GM19438 (cell line): ENCODE results near the gene MACROH2A1.
"Not testable (repeated sequence)": the region's sequence is repeated elsewhere in the genome, so short reads cannot be mapped to it uniquely, and the experiment has no call there.

ENCODE experiments used
- ATAC-seq: cut with Tn5 transposase; IDR thresholded peaks from one replicate; pipeline ENCODE4 v1.9.1; 2021; ENCODE audit warnings: low read depth; ENCODE audit not compliant: unreplicated experiment

The MACROH2A1 gene

DNA sequence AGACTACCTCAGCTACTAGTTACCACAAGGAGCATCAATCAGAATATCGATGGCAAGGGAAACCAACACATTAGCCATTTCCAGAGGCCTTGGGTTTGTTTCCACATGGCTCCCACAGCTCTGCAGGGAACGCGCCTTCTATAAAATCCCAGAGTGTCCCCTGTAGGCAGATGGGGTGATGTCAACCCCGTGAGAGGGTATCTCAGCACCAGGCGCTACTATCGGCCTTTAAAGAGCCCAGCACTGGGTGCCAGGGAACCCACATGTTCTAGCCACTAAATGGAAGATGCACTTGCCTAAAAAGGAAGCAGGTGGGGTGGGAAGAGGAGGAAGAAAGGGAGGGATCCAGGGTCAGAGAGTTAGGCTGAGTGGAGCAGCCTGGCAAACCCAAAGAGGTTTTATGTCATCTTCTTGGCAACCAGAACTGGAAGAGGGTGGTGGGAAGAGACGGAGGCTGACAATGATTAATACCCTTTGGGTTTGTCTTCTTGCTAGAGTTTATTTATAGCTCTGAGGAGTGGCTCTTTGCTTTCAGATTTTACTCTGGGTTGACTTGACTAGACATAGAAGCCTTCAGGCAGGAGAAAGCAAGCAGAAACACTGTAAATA is 19.9 kb downstream of the MACROH2A1 start:
- ATAC-seq: no peak

DNA sequence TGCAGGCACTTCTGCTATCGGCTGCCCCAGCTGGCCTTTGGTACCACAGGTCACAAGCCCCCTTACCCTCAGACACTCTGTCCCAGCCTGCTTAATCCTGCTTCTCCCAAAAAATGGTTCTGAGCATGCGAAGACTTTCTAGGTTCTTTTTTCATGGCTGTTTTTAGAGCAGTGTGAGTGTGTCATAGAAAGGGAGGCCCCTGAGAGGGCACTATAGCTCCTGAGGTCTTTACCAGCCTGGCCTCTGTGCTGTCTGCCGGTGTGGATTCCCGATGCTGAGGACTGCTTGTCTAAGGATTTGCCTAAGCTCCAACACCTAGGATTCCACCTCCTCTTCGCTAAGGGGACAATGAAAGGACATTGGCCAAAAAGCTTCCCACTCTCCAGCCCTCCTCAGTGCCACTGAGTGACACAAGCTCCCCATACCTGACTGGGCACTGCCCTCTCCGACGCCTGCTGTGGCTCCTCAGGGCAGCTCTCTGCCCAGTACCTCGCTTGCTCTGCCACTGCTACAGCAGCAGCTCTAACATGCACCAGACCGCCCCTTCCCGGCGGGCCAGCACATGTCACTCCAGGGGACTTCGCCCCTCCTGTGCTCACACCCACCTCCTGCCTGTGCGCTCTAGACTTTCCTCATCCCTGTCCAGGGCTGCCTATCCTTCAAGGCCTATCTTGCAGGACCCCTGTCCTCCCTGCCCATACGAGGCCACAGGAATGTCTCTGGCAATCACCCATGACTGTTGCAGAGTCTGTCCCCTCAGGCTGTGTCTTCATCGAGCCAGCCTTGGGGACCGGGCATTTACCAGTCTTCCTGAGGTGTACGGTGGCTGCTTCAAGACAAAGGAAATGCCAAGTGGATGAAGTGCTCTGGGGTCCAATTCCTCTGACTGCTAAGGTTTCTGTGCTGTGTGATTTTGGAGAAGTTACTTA is 21.0 kb downstream of the MACROH2A1 start:
- peak; percentile 4 for ATAC-seq

DNA sequence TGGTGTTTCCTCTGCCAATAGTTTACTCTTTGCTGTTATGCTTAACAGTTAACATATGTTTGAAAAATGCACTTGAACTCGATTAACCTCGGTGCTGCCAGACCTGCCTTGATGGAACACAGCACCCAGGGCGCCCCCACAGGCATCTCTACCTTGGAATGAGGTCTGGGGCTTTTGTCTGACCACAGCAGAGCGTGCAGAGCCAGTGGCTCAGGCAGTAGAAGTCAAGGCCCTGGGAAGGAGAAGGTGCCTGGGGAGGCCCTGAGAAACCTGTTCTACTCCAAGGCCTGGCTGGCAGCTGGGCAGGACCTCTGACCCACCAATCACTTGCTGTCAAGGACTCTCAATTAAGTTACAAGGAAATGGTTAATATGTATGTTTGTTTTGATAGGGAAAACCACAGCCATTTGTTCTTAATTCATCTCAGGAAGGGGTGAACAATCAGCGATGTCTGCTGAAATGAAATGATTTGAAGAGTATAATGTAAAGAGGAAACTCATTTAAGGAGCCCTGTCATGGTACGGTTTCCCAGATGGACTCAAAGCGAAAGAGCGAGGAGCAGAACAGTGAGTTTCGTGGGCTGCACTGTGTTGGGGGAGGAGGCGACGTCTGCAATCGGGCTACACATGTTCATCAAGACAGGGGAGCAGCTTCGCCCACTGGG is 21.9 kb downstream of the MACROH2A1 start:
- ATAC-seq: peak; percentile 82

DNA sequence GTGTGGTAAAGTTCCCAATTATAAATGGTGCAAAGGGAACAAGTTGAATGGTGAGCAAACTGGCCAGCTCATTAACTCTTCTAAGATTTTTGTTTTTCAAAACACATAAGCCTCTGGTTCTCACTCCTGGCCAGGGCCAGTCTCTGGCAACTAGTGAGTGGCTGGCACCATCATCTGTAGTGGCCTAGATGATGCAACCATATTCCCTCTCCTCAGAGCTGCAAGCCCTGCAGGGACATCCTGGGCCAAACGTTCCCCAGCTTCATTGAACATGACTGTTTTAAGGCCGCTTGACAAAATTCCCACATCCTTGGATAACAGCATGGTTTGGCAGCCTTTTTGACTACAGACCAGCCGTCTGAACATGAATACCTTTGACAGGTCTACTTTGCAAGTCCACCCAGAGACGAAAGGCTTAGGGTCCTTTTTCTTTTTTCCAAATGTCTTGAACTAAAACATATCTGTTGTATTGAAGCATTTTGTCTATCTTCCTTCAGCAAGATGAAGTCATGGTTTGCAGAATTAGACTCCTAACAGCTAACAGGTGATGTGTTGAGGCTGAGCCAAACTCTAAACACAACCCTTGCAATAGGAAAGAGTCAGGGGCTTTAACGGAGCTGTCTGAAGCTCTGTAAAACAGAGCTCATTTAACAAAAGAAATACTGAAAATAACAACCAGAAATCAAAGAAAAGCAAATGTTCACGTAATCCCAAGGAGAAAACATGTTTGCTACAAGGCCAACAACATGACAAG is 23.8 kb downstream of the MACROH2A1 start:
- ATAC-seq: no peak

DNA sequence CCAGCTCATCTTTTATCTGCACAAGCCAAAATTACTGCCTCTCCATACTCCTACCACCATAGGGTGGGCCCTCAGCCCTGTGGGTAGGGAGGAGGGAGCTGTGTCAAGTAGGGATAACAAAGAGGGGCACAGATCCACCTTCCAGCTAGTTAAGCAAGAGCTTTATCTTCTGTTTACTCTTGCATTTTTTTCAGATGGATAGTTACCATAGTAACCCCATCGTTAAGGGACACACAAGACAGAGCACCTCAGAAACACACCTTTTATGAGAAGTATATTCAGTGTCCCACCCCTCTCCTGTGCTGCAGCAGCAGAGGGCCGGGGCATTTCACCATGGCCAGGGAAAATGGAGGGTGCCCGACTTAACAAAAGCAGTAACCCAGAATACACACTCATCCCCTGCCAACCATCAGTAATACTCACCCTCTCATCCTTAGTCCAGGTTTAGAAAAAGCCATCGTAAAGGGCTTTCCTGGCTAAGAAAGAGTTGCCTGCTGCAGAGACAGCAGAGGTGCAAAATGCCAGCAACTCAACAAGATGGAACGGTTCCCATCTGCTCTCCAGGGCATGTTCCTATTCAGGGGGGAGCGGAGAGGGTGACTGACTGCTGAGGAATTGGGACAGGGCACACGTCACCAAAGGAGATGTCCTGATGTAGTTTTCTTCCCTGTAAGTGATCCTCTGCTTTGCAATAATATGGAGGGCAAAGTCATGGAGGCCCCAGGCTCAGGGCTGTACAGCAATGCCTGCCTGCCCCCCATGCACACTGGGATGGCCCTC is 25.1 kb downstream of the MACROH2A1 start:
- ATAC-seq: no peak

DNA sequence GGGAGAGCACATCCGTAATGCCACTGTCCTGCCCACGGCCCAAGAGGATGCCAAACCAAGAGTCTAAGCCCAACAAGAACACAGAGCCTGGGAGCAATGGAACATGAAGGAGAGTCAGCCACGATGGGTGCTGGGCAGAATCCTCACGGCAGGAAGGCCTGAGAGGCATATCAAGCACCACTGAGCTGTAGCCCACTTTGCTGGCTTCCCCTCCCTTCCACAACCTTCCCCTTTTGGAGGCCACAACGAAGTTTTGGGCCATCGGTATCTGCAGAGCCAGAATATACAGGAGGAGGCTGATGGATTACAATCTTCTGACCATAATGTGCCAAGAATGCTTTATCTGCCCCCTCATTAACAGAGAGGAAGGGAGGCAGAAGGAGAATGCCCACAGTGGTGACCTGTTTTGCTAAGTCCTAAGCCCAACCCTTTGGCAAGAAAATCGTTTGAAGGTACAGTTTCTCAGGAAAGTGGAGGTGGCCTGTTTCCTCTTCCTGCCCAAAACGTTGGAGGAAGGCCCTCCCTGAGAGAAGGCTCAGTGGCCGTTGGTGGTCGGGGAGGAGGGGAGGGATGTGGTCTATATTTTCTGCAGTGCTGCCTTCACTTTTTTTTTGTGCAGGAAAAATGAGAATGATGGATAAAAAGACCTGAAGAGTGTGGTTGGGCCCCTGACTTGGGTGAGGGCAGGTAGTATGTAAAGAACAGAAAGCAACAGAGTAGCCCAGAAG is 26.2 kb downstream of the MACROH2A1 start:
- ATAC-seq: no peak

DNA sequence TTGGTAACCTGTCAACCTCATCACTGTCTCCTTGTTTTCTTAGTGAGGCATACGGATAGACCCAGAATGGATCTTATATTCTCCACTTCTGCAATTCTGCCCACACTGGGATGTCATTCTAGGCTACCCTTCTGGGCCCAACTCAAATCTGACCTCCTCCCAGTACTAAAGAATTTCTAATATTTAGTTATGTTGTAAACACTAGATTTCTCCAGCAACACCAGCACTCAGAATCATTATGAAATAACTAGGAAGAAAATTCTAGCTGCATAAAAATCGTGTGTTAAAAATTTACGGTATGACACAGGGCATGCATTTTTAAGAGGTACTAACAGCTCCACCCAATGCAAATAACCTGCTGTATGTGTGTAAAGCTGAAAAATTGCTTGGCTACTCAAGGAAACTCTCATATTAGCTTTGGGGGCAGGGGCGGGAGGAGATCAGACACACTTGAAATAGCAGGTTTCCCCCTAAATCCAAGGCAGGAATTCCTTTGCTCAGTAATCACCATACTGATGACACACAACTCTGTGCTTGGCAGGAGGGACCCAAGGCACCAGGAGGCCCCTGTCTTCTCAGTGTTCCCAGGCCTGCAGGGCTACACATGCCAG is 27.3 kb downstream of the MACROH2A1 start:
- ATAC-seq: no peak

DNA sequence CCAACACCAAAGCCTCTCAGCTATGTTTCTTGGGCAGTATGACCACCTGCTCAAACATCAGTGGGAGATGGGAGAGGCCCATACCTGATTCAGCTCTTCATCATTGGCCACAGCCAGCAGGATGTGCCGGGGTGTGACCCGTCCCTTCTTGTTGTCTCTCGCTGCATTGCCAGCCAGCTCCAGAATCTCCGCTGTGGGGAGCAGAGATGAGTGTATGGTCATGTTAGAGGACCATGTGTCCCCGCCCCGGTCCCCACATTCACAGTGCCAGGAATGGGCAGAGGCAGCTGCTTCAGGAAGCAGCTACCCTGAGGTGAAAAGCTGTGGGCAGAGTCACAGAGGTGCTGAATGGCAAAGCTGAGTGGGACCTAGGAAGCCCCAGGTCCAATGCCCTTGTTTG is 29.1 kb downstream of the MACROH2A1 start:
- ATAC-seq: no peak

DNA sequence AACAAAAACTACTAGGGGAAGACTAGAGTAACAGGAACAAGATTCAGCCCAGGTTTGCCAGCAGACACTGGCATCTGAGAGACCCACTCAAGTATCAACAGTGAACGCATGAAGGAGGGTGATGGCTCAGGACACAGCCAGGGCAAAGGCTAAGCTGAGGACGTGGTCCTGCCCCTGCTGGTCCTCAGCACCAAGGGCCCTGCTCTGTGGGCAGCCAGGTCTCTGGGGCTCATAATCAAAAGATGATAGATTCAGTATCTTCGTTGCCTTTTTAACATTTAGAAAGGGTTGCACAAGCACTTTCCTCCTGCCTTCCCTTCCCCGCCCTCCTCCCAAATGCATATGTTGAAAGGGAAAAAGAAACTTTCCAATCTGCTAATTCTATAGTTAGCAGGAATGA is 31.5 kb downstream of the MACROH2A1 start:
- no peak for ATAC-seq

DNA sequence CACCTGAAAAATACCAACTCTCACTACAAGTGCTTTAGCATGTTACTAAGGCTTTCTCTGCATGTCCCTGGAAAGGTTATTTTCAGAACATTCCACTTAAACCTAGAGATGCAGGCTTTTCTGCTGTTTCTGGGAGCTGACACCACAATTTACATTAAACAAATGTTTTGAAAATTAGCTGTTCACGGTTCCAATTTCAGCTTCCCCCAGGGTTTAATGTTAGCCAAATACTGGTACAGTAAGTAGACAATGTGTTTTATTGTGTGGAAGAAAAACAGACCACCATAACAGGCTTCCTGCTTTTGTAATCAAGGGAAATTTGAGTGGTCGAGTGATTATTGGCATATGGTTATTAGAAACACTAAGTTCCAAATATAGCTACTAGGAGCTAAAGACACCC is 32.0 kb downstream of the MACROH2A1 start:
- no peak for ATAC-seq

DNA sequence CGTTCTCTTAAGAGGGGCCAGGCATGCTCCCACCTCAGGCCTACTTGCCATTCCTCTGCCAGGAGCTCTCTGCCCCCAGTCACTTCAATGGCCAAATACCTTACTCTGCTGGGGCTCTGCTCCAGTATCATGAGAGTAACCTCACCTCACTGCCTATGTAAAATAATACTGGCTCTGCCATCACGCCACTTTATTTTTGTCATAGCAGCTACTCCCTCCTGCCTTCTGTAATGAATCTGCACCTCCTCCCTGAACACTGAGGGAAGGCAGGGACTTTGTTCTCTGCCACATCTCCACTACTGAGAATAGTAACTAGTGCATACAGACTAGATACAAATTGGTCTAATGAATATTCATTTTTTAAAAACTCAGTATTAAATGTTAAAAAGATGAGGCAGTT is 33.8 kb downstream of the MACROH2A1 start:
- no peak for ATAC-seq

DNA sequence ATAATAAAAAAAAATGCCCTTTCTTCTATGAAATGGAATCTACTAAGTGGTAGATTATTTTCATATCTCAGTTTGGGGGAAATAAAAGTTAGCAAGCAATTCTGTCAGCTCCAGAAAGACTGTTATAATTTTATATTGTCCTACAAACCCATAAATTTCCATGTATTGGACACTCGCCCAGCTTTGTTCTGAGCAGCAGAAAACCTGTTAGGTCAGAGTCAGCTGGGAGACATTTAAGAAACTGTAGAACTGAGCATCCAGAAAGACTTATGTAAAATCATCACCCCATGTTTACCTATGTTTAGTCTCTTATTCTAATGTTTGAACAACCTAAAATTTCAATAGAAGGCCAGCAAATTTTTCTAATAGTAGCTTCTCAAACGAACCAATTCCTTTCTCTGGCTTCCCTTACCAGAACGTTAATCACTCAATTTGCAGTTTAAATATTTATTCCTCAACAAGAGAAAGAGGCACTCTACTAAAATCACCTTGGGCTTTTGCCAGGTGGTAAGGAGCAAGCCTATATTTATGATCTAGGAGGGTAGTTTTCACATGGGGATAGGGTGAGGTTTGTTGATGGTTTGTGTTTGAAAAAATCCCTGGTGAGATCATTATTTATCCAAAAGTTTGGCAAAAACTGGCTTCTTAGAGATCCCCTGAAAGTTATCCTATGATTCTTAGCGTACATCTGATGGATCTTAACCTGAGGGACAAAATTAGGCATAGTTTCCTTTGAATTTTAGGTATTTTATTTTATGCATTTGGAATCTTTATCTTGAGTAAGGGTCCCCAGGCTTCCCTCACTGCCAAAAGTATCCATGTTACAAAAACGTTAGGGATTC is 34.4 kb downstream of the MACROH2A1 start:
- ATAC-seq: no peak

DNA sequence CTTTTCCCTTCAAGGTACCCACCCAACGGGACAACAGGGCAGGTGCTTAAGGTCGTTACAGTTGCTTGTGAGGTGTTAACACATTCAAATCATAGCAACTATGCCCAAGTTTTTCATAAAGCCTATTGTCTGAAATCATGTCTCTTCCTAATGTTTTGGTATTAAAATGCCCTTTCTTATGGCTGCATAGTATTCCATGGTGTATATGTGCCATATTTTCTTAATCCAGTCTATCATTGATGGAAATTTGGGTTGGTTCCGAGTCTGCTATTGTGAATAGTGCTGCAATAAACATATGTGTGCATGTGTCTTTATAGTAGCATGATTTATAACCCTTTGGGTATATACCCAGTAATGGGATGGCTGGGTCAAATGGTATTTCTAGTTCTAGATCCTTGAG is 35.7 kb downstream of the MACROH2A1 start:
- not testable (repeated sequence) for ATAC-seq

DNA sequence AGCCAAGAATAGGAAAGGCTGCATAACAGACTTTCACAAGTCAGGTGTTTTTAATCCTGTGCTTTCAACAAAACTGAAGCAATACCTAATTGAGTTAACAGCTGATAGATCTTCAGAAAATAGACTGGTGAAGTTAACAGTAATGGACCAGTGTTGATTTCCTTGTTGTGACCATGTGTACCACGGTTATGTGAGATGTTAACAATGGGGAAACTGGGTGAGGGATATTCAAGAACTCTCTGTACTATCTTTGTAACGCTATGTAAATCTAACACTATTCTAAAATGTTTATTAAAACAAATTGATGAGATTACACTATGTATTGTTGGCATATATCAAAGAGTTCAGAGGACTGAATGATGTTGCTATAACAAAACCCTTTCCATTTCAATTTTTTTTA is 36.9 kb downstream of the MACROH2A1 start:
- no peak for ATAC-seq

DNA sequence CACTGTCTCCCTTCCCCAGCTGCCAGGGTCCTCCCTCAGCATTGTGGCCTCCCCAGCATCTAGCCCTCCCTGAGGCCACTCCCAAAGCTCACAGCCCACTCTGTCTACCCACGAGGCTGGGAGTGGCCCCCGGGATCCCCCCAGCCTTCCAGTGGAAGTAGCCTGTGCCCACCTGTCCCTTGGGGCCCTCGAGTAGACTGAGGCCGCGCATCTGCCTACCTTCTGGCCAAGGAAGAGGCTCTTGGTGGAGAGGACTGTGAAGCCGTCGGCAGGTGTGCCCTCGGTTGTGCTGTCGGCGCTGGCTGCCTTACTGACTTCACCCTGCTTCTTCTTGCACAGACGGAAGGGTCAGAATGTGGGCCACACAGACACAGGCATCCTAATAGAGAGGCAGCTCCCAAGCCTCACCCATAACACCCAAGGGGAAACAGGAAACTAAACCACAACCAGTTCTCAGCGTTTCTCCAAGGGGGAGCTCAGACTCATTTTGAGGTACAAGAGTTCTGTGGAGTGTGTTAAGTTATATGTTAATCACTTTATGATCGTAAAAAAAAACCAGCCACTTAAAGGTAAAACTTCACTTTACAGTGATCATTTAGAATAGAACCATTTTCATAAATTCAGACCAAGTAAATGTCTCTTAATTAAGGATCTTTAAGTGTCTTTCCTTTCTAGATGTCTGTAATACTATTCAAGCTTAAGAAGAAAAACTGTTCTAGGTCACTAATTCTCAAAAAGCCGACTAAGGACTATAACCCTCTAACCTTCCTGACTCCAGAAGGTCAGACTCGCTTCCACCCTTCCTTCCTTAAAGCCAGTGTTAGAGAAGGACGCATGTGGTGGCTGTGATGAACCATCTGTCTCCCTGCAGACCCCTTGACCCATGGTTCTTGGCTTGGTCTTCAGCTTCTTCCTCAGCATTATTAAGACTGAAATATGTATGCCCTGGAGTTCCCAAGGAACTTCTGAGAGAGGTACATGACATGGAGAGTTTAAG is 38.5 kb downstream of the MACROH2A1 start:
- no peak for ATAC-seq

DNA sequence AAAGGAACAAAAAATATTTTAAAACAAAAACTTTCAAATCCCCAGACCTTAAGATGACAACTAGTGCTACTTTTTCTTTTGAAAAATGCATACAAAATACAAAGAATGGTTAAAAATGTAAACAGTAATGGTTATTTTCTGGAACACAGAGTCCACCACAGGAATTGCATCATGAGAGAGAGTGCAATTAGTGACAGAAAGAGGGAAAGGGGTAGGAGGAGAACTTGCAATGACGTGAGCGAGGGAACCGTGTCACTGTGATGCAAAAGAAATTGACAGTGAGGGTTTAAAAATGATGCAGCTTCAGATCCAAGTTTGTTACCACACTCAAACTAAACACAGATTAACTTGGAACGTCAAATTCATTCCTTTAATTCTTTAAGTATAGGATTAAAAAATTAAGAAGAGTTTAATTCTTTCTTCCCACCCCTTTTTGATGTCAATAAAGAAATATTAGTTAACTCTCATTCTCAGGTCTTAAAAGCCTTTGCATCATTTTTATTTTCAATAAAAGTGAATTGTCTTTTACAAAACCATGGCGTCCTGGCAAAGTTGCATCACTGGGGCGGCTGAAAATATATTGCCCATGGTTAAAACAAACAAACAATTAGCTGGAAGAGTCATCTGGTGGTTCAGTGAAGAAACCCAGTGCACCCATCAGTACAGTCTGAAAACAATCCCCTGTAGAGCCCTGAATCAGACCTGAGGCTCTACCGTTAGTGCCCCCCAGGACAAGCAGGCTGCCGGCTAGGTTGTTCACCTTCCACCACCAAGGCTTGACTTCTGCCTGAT is 39.5 kb downstream of the MACROH2A1 start:
- ATAC-seq: no peak
